ENCODE measurements around the gene TRMT61A. TPM values are rescaled to one million over a fixed set of nuclear protein-coding genes. Genes with fewer than 3 reads are reported as not detected.
A peak's percentile ranks its signal among the peaks of the same experiment; 100 is the strongest.

Gene TRMT61A
- polyA plus RNA-seq, 1 of the 3 experiments (the other 2 are of a cell fraction) = 15.8 TPM

DNA sequence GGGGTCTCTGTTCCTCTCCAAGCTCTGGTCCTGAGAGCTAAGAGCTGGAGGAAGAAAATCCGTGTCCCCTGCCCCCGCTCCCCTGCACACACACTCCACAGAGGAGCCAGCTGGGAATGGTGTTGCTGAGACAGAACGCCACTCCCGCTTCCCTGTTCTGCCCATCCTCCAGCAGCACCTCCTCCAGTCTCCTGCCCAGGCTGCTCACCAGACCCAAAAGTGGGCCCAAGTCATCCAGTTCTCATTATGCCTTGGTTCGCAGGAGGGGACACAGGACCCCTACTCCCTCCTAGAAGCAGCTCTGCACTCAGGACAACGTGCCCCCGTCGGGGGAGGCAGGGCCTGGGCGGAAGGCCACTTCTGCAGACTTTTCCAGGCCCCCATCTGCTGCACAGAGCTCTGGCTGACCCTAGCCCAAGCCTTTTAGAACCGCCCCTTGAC, 830 bp upstream of the TRMT61A start:
- TF ChIP-seq MEF2A (IDR thresholded peaks at IDR 0.05; ENCODE audit: borderline replicate concordance, low read depth) (no peak), ELF1 (IDR thresholded peaks at IDR 0.05) (no peak), RCOR1 (IDR thresholded peaks at IDR 0.05; ENCODE audit: low read length) (no peak), NFIC (IDR thresholded peaks at IDR 0.05; ENCODE audit: borderline replicate concordance) (no peak), FOXJ3 (CRISPR knock-in tag; IDR thresholded peaks at IDR 0.05) (no peak), EP300 (IDR thresholded peaks at IDR 0.05; ENCODE audit: borderline replicate concordance in 1 of 2, low read depth in 1 of 2, low read length in 1 of 2) (no peak), FOSL2 (IDR thresholded peaks at IDR 0.05; ENCODE audit: borderline replicate concordance, low read depth) (no peak), JUND (IDR thresholded peaks at IDR 0.05) (no peak)
- TF ChIP-seq, protein P1, sequence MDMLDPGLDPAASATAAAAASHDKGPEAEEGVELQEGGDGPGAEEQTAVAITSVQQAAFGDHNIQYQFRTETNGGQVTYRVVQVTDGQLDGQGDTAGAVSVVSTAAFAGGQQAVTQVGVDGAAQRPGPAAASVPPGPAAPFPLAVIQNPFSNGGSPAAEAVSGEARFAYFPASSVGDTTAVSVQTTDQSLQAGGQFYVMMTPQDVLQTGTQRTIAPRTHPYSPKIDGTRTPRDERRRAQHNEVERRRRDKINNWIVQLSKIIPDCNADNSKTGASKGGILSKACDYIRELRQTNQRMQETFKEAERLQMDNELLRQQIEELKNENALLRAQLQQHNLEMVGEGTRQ (IDR thresholded peaks at IDR 0.05; ENCODE audit: borderline replicate concordance, low read depth, low read length) = no peak
- TF ChIP-seq, protein P2, sequence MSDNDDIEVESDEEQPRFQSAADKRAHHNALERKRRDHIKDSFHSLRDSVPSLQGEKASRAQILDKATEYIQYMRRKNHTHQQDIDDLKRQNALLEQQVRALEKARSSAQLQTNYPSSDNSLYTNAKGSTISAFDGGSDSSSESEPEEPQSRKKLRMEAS (IDR thresholded peaks at IDR 0.05; ENCODE audit: low read depth) = no peak
- TF ChIP-seq, protein P3, sequence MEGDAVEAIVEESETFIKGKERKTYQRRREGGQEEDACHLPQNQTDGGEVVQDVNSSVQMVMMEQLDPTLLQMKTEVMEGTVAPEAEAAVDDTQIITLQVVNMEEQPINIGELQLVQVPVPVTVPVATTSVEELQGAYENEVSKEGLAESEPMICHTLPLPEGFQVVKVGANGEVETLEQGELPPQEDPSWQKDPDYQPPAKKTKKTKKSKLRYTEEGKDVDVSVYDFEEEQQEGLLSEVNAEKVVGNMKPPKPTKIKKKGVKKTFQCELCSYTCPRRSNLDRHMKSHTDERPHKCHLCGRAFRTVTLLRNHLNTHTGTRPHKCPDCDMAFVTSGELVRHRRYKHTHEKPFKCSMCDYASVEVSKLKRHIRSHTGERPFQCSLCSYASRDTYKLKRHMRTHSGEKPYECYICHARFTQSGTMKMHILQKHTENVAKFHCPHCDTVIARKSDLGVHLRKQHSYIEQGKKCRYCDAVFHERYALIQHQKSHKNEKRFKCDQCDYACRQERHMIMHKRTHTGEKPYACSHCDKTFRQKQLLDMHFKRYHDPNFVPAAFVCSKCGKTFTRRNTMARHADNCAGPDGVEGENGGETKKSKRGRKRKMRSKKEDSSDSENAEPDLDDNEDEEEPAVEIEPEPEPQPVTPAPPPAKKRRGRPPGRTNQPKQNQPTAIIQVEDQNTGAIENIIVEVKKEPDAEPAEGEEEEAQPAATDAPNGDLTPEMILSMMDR (IDR thresholded peaks at IDR 0.05) = no peak
- TF ChIP-seq, protein P4, sequence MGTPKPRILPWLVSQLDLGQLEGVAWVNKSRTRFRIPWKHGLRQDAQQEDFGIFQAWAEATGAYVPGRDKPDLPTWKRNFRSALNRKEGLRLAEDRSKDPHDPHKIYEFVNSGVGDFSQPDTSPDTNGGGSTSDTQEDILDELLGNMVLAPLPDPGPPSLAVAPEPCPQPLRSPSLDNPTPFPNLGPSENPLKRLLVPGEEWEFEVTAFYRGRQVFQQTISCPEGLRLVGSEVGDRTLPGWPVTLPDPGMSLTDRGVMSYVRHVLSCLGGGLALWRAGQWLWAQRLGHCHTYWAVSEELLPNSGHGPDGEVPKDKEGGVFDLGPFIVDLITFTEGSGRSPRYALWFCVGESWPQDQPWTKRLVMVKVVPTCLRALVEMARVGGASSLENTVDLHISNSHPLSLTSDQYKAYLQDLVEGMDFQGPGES (IDR thresholded peaks at IDR 0.05; ENCODE audit: low read depth, low read length) = no peak
- TF ChIP-seq, protein P5, sequence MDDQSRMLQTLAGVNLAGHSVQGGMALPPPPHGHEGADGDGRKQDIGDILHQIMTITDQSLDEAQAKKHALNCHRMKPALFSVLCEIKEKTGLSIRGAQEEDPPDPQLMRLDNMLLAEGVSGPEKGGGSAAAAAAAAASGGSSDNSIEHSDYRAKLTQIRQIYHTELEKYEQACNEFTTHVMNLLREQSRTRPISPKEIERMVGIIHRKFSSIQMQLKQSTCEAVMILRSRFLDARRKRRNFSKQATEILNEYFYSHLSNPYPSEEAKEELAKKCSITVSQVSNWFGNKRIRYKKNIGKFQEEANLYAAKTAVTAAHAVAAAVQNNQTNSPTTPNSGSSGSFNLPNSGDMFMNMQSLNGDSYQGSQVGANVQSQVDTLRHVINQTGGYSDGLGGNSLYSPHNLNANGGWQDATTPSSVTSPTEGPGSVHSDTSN (IDR thresholded peaks at IDR 0.05) = no peak
- H3K9me2 ChIP-seq = no peaks in the 10 kb centered on the region
- peak overlapping the region; percentile 67 to 80; a peak in 2 of 4 replicates for H3K27ac ChIP-seq (ENCODE audit: low read depth in 2 of 2, low read length in 1 of 2)
- H3K79me2 ChIP-seq (ENCODE audit: insufficient read depth) = peaks cover 36% of the 10 kb centered on the region
- H3F3A ChIP-seq (replicated peaks; ENCODE audit: insufficient read depth) = peaks cover 3% of the 10 kb centered on the region
- DNase-seq = no peak
- H3K4me2 ChIP-seq = peak overlapping the region; percentile 99
- peak overlapping the region; percentile 89 for H3K9ac ChIP-seq
- H3K36me3 ChIP-seq (replicated peaks in 1 of 2; ENCODE audit: control insufficient read depth in 1 of 2, insufficient read depth in 2 of 2, low read length in 1 of 2) = peaks cover 0 to 17% of the 10 kb centered on the region in 2 experiments
- H4K20me1 ChIP-seq (ENCODE audit: insufficient read depth) = peaks cover 9% of the 10 kb centered on the region; the same call in 1 of the 2 replicates
- WGBS (ENCODE audit: low lambda C conversion rate) = 56% methylated on average over 8 of the region's 10 CpGs
- POLR2A ChIA-PET = interaction anchor here (0.6 to 1.6 kb wide), 2 partner anchors 15 to 29 kb away, joined by 3 to 6 read pairs; no protein-coding TSS in a partner anchor
- peak overlapping the region; percentile 94 to 99 for H3K4me3 ChIP-seq (ENCODE audit: low read depth in 2 of 2, low read length in 1 of 2)
- H3K27me3 ChIP-seq (ENCODE audit: insufficient read depth) = peaks cover 3% of the 10 kb centered on the region
- H3K4me1 ChIP-seq (ENCODE audit: control insufficient read depth in 1 of 2, insufficient read depth in 2 of 2, low read depth in 1 of 2, low read length in 1 of 2) = peaks cover 9 to 28% of the 10 kb centered on the region in 2 experiments; a peak in 1 of 4 replicates
- 0 out of 2 replicates have a peak overlapping the region, but pooled peaks have one; percentile 81 for H2AFZ ChIP-seq (ENCODE audit: low read depth)
- no peaks in the 10 kb centered on the region for H3K9me3 ChIP-seq
- CTCF ChIA-PET = interaction anchor here (2.4 to 8.5 kb wide), 3 partner anchors 10 to 28 kb away, joined by 10 to 52 read pairs (median 14); no protein-coding TSS in a partner anchor

Measured in SK-N-SH (cell line).